ENCODE results near the gene ATAD3B. TPM values are rescaled to one million over a fixed set of nuclear protein-coding genes. Genes with fewer than 3 reads are reported as not detected.
A peak's percentile ranks its signal among the peaks of the same experiment; 100 is the strongest.

Gene ATAD3B
- total and polyA plus RNA-seq, 2 of the 4 experiments (the other 2 are of a cell fraction): 13.8 to 29.0 TPM

DNA sequence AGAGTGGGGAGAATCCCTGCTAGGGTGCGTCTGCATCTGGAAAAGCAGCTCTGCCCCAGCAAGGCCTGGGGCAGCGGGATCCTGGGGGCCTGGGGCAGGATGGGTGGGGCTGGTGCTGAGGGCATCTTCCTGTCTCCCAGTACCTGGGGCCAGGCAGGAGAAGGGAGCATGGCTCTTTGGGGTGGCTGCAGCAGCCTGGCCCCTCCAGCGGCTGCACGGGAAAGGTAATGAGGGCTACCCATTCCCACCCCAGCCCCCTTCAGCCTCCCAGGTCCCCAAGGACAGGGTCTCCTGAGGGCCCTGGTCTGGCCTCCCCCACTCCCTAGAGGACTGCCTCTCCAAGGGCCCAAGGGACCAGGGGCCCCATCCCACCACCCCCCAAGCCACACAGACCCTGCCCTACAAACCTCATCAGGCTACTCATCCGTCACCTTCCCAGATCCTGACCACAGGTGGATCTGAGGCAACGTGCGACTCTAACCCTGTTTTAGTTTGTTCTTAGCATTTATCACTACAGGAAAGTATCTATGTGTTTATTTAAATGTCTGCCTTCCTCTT, 49.6 kb upstream of the ATAD3B start:
- Histone ChIP-seq H2BK120ac (ENCODE audit: low read depth, low read length) (no peak overlapping the region), H3K9me3 (ENCODE audit: control insufficient read depth, insufficient read depth, low read length) (no peaks in the 10 kb centered on the region), H2BK20ac (ENCODE audit: low read depth, low read length) (no peak overlapping the region), H3K27me3 (ENCODE audit: control insufficient read depth, insufficient read depth, low read length) (no peaks in the 10 kb centered on the region), H4K91ac (ENCODE audit: insufficient read depth, low read depth, low read length) (no peak overlapping the region), H3K18ac (ENCODE audit: low read depth, low read length) (no peak overlapping the region), H4K5ac (ENCODE audit: low read depth, low read length) (no peak overlapping the region), H3K14ac (replicated peaks; ENCODE audit: low read depth, low read length) (no peak overlapping the region), H3K4me3 (ENCODE audit: insufficient read depth, low read depth, low read length) (no peak overlapping the region), H3K56ac (ENCODE audit: extremely low read depth, insufficient read depth, low read length) (no peak overlapping the region), H2AFZ (replicated peaks; ENCODE audit: low read length, poor library complexity) (no peak overlapping the region), H4K20me1 (ENCODE audit: insufficient read depth, low read length) (no peaks in the 10 kb centered on the region), H3K4me2 (ENCODE audit: low read depth, low read length) (no peak overlapping the region), H2AK9ac (replicated peaks; ENCODE audit: low read depth, low read length, poor library complexity) (peak overlapping the region; percentile 29), H2AK5ac (ENCODE audit: low read depth, low read length) (no peak overlapping the region), H2BK5ac (ENCODE audit: low read depth, low read length, poor library complexity, severe bottlenecking) (no peak overlapping the region), H3K4me1 (ENCODE audit: control insufficient read depth, insufficient read depth, low read length) (peaks cover 3% of the 10 kb centered on the region; the same call in 1 of the 2 replicates), H3K23ac (ENCODE audit: low read depth, low read length) (no peak overlapping the region), H3K36me3 (ENCODE audit: control insufficient read depth, insufficient read depth, low read length) (no peaks in the 10 kb centered on the region), H3K79me1 (ENCODE audit: low read depth in 1 of 2, low read length in 2 of 2) (no peaks in the 10 kb centered on the region), H3K4ac (ENCODE audit: low read depth, low read length) (no peak overlapping the region), H2BK15ac (ENCODE audit: low read depth, low read length) (no peak overlapping the region), H3K9me1 (ENCODE audit: insufficient read depth, low read length) (no peaks in the 10 kb centered on the region), H4K8ac (ENCODE audit: low read depth in 2 of 2, low read length in 2 of 2) (peak overlapping the region; percentile 36 to 41; a peak in 1 of 4 replicates), H3K27ac (ENCODE audit: insufficient read depth, low read length) (no peak overlapping the region), H3K9ac (ENCODE audit: low read depth, low read length) (no peak overlapping the region)
- in situ Hi-C loops (cut with MboI; ENCODE audit: low sequenced_read_pairs): no loop called here
- ATAC-seq (ENCODE audit: low read depth): no peak
- no TSS peak for BruUV-seq (replicated peaks)
- intact Hi-C loops (cut with micrococcal nuclease): no loop called here
- WGBS, 2 experiments (ENCODE audit: extremely low coverage in 2 of 2, insufficient read length in 1 of 2): no CpG with 5 or more reads among the region's 7 CpGs
- POLR2A ChIA-PET (ENCODE audit: unreplicated experiment): no interaction called here
- no peak for TF ChIP-seq NFE2L2 (IDR thresholded peaks at IDR 0.05; ENCODE audit: low read depth, low read length)
- TF ChIP-seq FOS (IDR thresholded peaks at IDR 0.05; ENCODE audit: low read depth, low read length): no peak
- no peak for TF ChIP-seq POLR2A (IDR thresholded peaks at IDR 0.05; ENCODE audit: low read depth, low read length)
- no peak for TF ChIP-seq RCOR1 (IDR thresholded peaks at IDR 0.05; ENCODE audit: insufficient replicate concordance, low read length)
- TF ChIP-seq BHLHE40 (IDR thresholded peaks at IDR 0.05; ENCODE audit: low read depth, low read length): no peak
- TF ChIP-seq RAD21 (IDR thresholded peaks at IDR 0.05; ENCODE audit: low read length): no peak
- TF ChIP-seq MAZ (IDR thresholded peaks at IDR 0.05; ENCODE audit: borderline replicate concordance, low read depth, low read length): no peak
- TF ChIP-seq MXI1 (IDR thresholded peaks at IDR 0.05; ENCODE audit: borderline replicate concordance, low read depth, low read length): no peak
- TF ChIP-seq CHD1 (IDR thresholded peaks at IDR 0.05; ENCODE audit: low read depth, low read length): no peak
- TF ChIP-seq, protein P1, sequence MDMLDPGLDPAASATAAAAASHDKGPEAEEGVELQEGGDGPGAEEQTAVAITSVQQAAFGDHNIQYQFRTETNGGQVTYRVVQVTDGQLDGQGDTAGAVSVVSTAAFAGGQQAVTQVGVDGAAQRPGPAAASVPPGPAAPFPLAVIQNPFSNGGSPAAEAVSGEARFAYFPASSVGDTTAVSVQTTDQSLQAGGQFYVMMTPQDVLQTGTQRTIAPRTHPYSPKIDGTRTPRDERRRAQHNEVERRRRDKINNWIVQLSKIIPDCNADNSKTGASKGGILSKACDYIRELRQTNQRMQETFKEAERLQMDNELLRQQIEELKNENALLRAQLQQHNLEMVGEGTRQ (IDR thresholded peaks at IDR 0.05; ENCODE audit: low read depth, low read length): no peak
- TF ChIP-seq RFX5 (IDR thresholded peaks at IDR 0.05; ENCODE audit: low read depth, low read length): no peak
- TF ChIP-seq, protein P2, sequence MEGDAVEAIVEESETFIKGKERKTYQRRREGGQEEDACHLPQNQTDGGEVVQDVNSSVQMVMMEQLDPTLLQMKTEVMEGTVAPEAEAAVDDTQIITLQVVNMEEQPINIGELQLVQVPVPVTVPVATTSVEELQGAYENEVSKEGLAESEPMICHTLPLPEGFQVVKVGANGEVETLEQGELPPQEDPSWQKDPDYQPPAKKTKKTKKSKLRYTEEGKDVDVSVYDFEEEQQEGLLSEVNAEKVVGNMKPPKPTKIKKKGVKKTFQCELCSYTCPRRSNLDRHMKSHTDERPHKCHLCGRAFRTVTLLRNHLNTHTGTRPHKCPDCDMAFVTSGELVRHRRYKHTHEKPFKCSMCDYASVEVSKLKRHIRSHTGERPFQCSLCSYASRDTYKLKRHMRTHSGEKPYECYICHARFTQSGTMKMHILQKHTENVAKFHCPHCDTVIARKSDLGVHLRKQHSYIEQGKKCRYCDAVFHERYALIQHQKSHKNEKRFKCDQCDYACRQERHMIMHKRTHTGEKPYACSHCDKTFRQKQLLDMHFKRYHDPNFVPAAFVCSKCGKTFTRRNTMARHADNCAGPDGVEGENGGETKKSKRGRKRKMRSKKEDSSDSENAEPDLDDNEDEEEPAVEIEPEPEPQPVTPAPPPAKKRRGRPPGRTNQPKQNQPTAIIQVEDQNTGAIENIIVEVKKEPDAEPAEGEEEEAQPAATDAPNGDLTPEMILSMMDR (conservative IDR thresholded peaks at IDR 0.05; ENCODE audit: low read depth, low read length): no peak
- TF ChIP-seq SMC3 (IDR thresholded peaks at IDR 0.05; ENCODE audit: low read depth, low read length): no peak
- TF ChIP-seq CEBPB (IDR thresholded peaks at IDR 0.05; ENCODE audit: low read depth, low read length): no peak
- TF ChIP-seq MAFK (IDR thresholded peaks at IDR 0.05; ENCODE audit: low read depth, low read length): no peak
- TF ChIP-seq, protein P3, sequence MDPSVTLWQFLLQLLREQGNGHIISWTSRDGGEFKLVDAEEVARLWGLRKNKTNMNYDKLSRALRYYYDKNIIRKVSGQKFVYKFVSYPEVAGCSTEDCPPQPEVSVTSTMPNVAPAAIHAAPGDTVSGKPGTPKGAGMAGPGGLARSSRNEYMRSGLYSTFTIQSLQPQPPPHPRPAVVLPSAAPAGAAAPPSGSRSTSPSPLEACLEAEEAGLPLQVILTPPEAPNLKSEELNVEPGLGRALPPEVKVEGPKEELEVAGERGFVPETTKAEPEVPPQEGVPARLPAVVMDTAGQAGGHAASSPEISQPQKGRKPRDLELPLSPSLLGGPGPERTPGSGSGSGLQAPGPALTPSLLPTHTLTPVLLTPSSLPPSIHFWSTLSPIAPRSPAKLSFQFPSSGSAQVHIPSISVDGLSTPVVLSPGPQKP (IDR thresholded peaks at IDR 0.05; ENCODE audit: borderline replicate concordance, low read depth, low read length): no peak
- DNase-seq: no peak
- dilution Hi-C loops (cut with HindIII; ENCODE audit: low sequenced_read_pairs, unreplicated experiment): no loop called here
- CTCF ChIA-PET: no interaction called here
